ENCODE results near the gene TECTB.

GRCh38 chr10:112242769-112243168 is 40.4 kb upstream of the TECTB start:
- TF ChIP-seq CTCF (IDR thresholded peaks at IDR 0.05) = no peak
- no peak for TF ChIP-seq POLR2A (IDR thresholded peaks at IDR 0.05)
- no peak for TF ChIP-seq POLR2AphosphoS5 (IDR thresholded peaks at IDR 0.05)
